GM21390 (cell line): ENCODE results near the gene PSMF1.
"Not testable (repeated sequence)": the region's sequence is repeated elsewhere in the genome, so short reads cannot be mapped to it uniquely, and the experiment has no call there.

Experiments
- ATAC-seq: cut with Tn5 transposase; IDR thresholded peaks from one replicate; pipeline ENCODE4 v1.9.1; 2021; ENCODE audit not compliant: unreplicated experiment

Gene PSMF1

GRCh38 chr20:1122388-1123315 is 4.2 kb downstream of the PSMF1 start:
- ATAC-seq, result no peak

- ATAC-seq, result no peak
Observed at GRCh38 chr20:1123666-1124065, 5.3 kb downstream of the PSMF1 start.

DNA sequence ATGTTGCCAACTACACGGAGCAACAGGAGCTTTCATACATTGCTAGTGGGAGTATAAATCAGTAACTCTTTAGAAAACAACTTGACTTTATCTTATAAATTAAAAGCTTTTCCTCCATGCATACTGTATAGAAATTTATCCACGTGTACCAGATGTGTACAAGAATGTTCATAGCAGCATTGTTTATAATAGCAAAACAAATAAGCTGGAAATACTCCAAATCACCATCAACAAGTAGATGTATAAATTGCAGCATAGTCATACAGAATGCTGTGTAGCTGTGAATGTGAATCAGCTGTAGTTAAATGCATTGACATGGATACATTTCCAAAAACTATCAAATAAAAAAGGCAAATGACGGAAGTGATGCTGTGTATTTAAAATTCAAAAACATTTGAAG is 6.0 kb downstream of the PSMF1 start:
- ATAC-seq, result no peak

GRCh38 chr20:1125277-1125676 is 6.9 kb downstream of the PSMF1 start:
- ATAC-seq, result no peak

- ATAC-seq, result no peak
Observed at GRCh38 chr20:1127840-1128239, 9.4 kb downstream of the PSMF1 start.

GRCh38 chr20:1130058-1130694 is 11.8 kb downstream of the PSMF1 start:
- no peak for ATAC-seq

DNA sequence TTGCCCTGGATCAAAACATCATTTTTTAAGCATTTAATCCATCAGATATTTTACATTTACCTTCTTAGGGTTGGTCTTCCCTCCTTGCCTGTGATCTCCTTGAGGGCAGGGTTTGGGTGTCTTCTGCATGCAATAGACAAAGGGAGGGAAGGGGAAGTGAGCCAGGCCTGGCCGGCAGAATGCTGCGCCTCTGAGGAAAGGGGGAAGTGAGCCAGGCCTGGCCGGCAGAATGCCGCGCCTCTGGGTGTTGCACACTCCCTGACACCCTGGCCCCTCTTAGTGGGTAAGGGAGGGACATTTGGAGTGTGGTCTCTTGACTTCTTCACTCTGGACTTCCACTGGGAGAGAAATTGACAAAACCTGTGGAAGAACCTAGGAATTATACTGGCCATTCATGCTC is 12.4 kb downstream of the PSMF1 start:
- ATAC-seq, result no peak

DNA sequence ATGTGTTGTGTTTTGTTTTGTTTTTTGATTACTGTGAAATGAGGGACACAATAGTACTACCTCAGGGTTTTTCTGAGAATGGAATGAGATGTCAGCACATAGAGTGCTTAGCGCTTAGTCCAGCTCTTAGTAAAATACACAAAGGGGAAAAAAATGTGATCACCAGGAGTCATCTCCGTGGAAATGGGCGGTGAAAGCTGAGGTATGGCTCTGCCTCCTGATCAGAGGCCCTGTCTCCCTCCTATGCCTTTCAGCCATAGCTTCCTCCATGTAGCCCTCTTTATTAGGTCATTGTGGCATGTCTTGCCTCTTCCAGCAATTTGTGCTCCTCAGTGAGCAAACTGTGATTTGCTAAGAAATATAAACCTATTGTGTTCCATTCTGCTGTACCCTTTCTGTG is 13.0 kb downstream of the PSMF1 start:
- ATAC-seq, result no peak

DNA sequence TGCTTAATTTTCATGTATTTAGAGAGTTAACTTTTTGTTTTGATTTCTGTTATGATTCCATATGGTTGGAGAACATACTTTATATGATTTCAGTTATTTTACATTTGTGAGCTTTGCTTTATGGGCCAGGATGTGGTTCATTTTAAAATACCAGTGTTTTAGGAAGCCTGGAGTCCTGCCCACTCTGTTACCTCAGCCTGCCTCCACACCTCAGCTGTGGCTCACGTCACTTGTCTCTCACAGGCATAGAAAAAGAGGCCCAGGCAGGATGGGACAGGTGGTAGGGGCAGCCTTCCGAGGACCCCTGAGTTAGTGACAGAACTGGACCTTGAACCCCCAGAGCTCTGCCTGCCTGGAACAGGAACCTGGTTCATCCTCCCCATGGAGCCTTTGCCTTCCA is 16.0 kb downstream of the PSMF1 start:
- no peak for ATAC-seq

- ATAC-seq, result no peak
Observed at GRCh38 chr20:1134836-1135235, 16.4 kb downstream of the PSMF1 start.

GRCh38 chr20:1137236-1137635 is 18.8 kb downstream of the PSMF1 start:
- ATAC-seq, result no peak

DNA sequence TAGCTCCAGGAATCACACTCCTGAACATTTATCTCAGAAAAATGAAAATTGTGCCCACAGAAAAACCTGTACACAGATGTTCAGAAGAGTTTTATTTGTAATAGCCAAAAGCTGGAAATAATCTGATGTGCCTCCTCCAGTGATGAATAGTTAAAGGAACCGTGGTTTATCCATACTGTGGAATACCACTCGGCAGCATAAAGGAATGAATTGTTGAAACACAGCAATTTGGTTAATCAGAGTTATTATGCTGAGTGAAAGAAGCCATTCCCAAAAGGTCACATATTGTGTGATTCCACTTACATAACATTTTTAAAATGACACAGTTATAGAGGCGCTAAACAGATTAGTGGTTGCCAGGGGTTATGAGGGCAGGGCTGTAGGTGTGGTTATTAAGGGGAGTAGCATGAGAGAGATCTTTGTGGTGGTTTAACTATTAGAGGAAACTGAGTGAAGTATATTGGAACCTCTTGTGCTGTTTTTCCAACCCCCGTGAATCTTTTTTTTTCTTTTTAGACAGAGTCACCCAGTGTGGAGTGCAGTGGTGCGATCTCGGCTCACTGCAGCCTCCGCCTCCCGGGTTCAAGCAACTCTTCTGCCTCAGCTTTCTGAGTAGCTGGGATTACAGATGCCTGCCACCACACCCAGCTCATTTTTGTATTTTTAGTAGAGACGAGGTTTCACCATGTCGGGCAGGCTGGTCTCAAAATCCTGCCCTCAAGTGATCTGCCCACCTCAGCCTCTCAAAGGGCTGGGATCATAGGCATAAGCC is 26.2 kb downstream of the PSMF1 start:
- no peak for ATAC-seq

GRCh38 chr20:1146957-1147356 is 28.6 kb downstream of the PSMF1 start:
- ATAC-seq, result no peak

DNA sequence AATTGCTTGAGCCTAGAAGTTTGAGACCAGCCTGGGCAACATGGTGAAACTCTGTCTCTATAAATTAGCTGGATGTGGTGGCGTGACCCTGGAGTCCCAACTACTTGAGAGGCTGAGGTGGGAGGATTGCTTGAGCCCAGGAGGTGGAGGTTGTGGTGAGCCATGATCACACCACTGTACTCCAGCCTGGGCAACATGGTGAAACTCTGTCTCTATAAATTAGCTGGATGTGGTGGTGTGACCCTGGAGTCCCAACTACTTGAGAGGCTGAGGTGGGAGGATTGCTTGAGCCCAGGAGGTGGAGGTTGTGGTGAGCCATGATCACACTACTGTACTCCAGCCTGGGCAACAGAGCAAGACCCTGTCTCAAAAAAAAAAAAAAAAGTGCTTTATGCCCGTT is 31.4 kb downstream of the PSMF1 start:
- ATAC-seq, result not testable (repeated sequence)

- no peak for ATAC-seq
Observed at GRCh38 chr20:1150218-1150617, 31.8 kb downstream of the PSMF1 start.

DNA sequence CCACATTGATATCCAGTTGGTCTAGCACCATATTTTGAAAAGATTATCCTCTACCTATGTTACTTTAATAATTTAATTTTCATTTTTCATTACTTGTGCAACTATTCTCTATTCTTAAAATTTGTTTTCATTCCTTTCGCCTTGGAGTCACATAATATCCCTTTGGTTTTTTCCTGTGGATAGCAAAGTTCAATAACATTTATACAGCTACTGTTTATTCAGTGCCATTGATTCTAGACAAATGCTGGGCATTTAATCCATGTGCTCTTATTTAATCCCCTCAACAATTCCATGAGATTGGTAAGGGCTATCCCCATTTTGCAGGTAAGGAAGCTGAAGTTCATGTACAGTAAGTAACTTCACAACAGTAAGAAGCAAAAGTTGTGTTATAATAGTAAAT is 32.6 kb downstream of the PSMF1 start:
- ATAC-seq, result no peak

DNA sequence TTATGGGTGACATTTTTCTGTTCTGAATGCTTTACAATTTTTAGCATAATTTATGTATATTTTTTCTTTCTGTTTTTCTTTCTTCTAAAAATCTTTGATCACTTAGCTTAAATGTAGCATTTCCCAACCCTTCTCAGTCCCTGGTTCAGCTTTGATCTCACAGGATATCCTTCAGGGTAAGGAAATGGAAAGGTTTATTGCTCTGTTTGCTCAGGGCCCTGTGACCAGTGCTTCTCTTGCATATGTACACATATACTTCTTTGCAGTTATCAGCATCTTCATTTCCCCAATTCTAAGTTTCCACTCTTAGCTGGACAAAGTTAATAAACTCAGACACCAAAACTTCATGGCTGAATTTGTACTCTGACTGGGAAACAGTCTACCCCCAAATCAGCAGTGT is 35.8 kb downstream of the PSMF1 start:
- ATAC-seq, result no peak

GRCh38 chr20:1154691-1155090 is 36.3 kb downstream of the PSMF1 start:
- ATAC-seq, result no peak

GRCh38 chr20:1155342-1155741 is 36.9 kb downstream of the PSMF1 start:
- no peak for ATAC-seq

- ATAC-seq, result no peak
Observed at GRCh38 chr20:1160496-1160895, 42.1 kb downstream of the PSMF1 start.

GRCh38 chr20:1160991-1161390 is 42.6 kb downstream of the PSMF1 start:
- no peak for ATAC-seq

- no peak for ATAC-seq
Observed at GRCh38 chr20:1163105-1163504, 44.7 kb downstream of the PSMF1 start.
